Breast epithelium (tissue), 4 donors: Measurements from ENCODE around the gene SLC6A18. TPM values are rescaled to one million over a fixed set of nuclear protein-coding genes. Genes with fewer than 3 reads are reported as not detected.

Experiments
- DNase-seq, 2 donors: peaks; one replicate each; pipeline ENCODE4 v3.0.0-alpha.2; 2019; ENCODE audit warnings: low spot score in 2 of 2
- H3K27ac ChIP-seq, 2 donors: fragments of 200-600 bp; sonication (generic) in 1 of 2; one replicate each; pipeline ENCODE4 v1.5.1; 2016 to 2019; ENCODE audit warnings: mild to moderate bottlenecking in 1 of 2
- H3K27me3 ChIP-seq, 2 donors: fragments of 200-600 bp; sonication (generic) in 1 of 2; one replicate each; pipeline versions ENCODE4 v1.5.1 to v1.6.0; 2017 to 2019; ENCODE audit warnings: control low read depth in 1 of 2, mild to moderate bottlenecking in 1 of 2
- H3K36me3 ChIP-seq: fragments of 200-600 bp; one replicate; pipeline ENCODE4 v1.5.1; 2019
- H3K4me1 ChIP-seq, 2 donors: fragments of 200-600 bp; sonication (generic); one replicate each; pipeline ENCODE4 v1.5.1; 2016 to 2019; ENCODE audit warnings: control low read depth in 1 of 2
- H3K4me3 ChIP-seq, 3 donors: fragments of 200-600 bp; sonication (generic); 1 replicate in 2 of 3; 2 replicates in 1 of 3; pipeline ENCODE4 v1.5.1; 2016 to 2019; ENCODE audit warnings: mild to moderate bottlenecking in 3 of 3, moderate library complexity in 2 of 3
- H3K9me3 ChIP-seq, 2 donors: fragments of 200-600 bp; sonication (generic) in 1 of 2; one replicate each; pipeline ENCODE4 v1.5.1; 2016 to 2019; ENCODE audit warnings: control low read depth in 1 of 2
- CTCF ChIP-seq, 3 donors: fragments of 450-650 bp; IDR thresholded peaks; one replicate each; pipeline ENCODE4 v1.5.1; 2016 to 2017; ENCODE audit warnings: antibody characterized with exemption in 3 of 3, mild to moderate bottlenecking in 3 of 3, moderate library complexity in 3 of 3
- POLR2A ChIP-seq: fragments of 450-650 bp; IDR thresholded peaks from one replicate; pipeline ENCODE4 v1.6.1; 2016; ENCODE audit warnings: antibody characterized with exemption, mild to moderate bottlenecking, moderate library complexity
- POLR2AphosphoS5 ChIP-seq, 3 donors: sonication (generic); formaldehyde crosslinking; IDR thresholded peaks; one replicate each; pipeline ENCODE4 v1.6.1; 2017; ENCODE audit warnings: antibody characterized with exemption in 3 of 3
- intact Hi-C: fragments of 100-400 bp; cut with DNase I; formaldehyde crosslinking; loops from one replicate; pipeline ENCODE4 v1.15.1; 2023; ENCODE audit warnings: low total_unique reads
- total RNA-seq, 3 donors: library from RNA; depleted of rRNA; stranded (reverse); fragments of >200 nt; gene quantifications; one replicate each; pipeline ENCODE4 v1.1.0, GENCODE V29; 2016

SLC6A18 gene
- total RNA-seq, 3 donors from 2014 or later = not detected

GRCh38 chr5:1178529-1179382 lies 46.4 kb upstream of the SLC6A18 start:
- Histone ChIP-seq H3K27ac (no peak overlapping the region), H3K36me3 (no peaks in the 10 kb centered on the region), H3K4me3 (no peak overlapping the region), H3K27me3 (no peaks in the 10 kb centered on the region), H3K4me1 (no peaks in the 10 kb centered on the region), H3K9me3 (no peaks in the 10 kb centered on the region)
- intact Hi-C loops = no loop called here
- DNase-seq = no peak
- no peak for TF ChIP-seq POLR2A

GRCh38 chr5:1179383-1179715 lies 45.8 kb upstream of the SLC6A18 start:
- DNase-seq = no peak
- intact Hi-C loops = no loop called here
- Histone ChIP-seq H3K4me3 (no peak overlapping the region), H3K9me3 (no peaks in the 10 kb centered on the region), H3K27ac (no peak overlapping the region), H3K4me1 (no peaks in the 10 kb centered on the region), H3K36me3 (no peaks in the 10 kb centered on the region), H3K27me3 (no peaks in the 10 kb centered on the region)
- TF ChIP-seq POLR2AphosphoS5 (IDR thresholded peaks at IDR 0.05) = no peak

- H3K4me1 ChIP-seq = no peaks in the 10 kb centered on the region
- no peaks in the 10 kb centered on the region for H3K27me3 ChIP-seq
- no peaks in the 10 kb centered on the region for H3K36me3 ChIP-seq
- no peaks in the 10 kb centered on the region for H3K9me3 ChIP-seq
- no peak overlapping the region for H3K4me3 ChIP-seq
- intact Hi-C loops = no loop called here
- TF ChIP-seq POLR2AphosphoS5 (IDR thresholded peaks at IDR 0.05) = no peak
- no peak for TF ChIP-seq POLR2A
- no peak for DNase-seq
- no peak overlapping the region for H3K27ac ChIP-seq
These were observed 45.1 kb upstream of the SLC6A18 start for GRCh38 chr5:1180096-1180495.

GRCh38 chr5:1180841-1181271 lies 44.3 kb upstream of the SLC6A18 start:
- intact Hi-C loops = no loop called here

GRCh38 chr5:1181451-1182359 lies 43.5 kb upstream of the SLC6A18 start:
- Histone ChIP-seq H3K4me1 (no peaks in the 10 kb centered on the region), H3K27me3 (peaks cover 0 to under 1% of the 10 kb centered on the region in 2 donors), H3K9me3 (no peaks in the 10 kb centered on the region), H3K27ac (no peak overlapping the region), H3K4me3 (no peak overlapping the region), H3K36me3 (no peaks in the 10 kb centered on the region)
- DNase-seq = no peak
- intact Hi-C loops = no loop called here
- TF ChIP-seq CTCF (IDR thresholded peaks at IDR 0.05) (no peak), POLR2AphosphoS5 (IDR thresholded peaks at IDR 0.05) (no peak), POLR2A (no peak)

More at GRCh38 chr5:1180841-1181271, 44.3 kb upstream of the SLC6A18 start:
- no peaks in the 10 kb centered on the region for H3K27me3 ChIP-seq
- H3K4me1 ChIP-seq = no peaks in the 10 kb centered on the region
- TF ChIP-seq POLR2AphosphoS5 (IDR thresholded peaks at IDR 0.05) (no peak), POLR2A (no peak), CTCF (IDR thresholded peaks at IDR 0.05) (no peak)
- no peaks in the 10 kb centered on the region for H3K36me3 ChIP-seq
- no peaks in the 10 kb centered on the region for H3K9me3 ChIP-seq
- DNase-seq = no peak
- H3K27ac ChIP-seq = no peak overlapping the region
- no peak overlapping the region for H3K4me3 ChIP-seq

DNA sequence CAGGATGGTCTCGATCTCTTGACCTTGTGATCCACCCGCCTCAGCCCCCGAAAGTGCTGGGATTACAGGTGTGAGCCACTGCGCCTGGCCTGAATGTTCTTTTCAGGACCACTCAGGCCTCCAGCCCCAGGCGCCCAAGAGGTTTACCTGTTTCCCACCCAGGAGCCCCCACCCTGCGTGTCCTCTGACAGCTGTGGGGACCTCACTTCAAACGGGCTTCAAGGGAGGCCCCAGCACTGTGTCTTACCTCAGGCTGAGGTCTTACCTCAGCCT lies 42.9 kb upstream of the SLC6A18 start:
- H3K4me3 ChIP-seq = no peak overlapping the region
- H3K27ac ChIP-seq = no peak overlapping the region
- H3K36me3 ChIP-seq = no peaks in the 10 kb centered on the region
- H3K4me1 ChIP-seq = no peaks in the 10 kb centered on the region
- TF ChIP-seq CTCF (IDR thresholded peaks at IDR 0.05) (no peak), POLR2A (no peak)
- no peak for DNase-seq
- no peaks in the 10 kb centered on the region for H3K9me3 ChIP-seq
- peaks cover 0 to 7% of the 10 kb centered on the region in 2 donors for H3K27me3 ChIP-seq
- intact Hi-C loops = no loop called here
